HepG2 (cell line): ENCODE measurements around the gene MMP24OS. TPM values are rescaled to one million over a fixed set of nuclear protein-coding genes. Genes with fewer than 3 reads are reported as not detected.
A peak's percentile ranks its signal among the peaks of the same experiment; 100 is the strongest.

Experiments
- CEBPB ChIP-seq: IDR thresholded peaks from 2 replicates; pipeline ENCODE4 v1.6.1; 2011; ENCODE audit warnings: low read depth, low read length, improper control_type of control experiment, borderline replicate concordance
- DPF2 ChIP-seq: sonication (generic); formaldehyde crosslinking; IDR thresholded peaks from 2 replicates; pipeline ENCODE4 v1.4.0; 2020; ENCODE audit warnings: mild to moderate bottlenecking, low read depth, missing genetic modification reagents, borderline replicate concordance
- EHMT2 ChIP-seq: fragments of 200-600 bp; sonication (generic); IDR thresholded peaks from 2 replicates; pipeline ENCODE4 v1.7.0; 2017; ENCODE audit warnings: antibody characterized with exemption, low read depth, low read length, borderline replicate concordance
- FOXJ3 ChIP-seq: sonication (generic); formaldehyde crosslinking; IDR thresholded peaks from 2 replicates; pipeline ENCODE4 v1.4.0; 2020; ENCODE audit warnings: missing genetic modification reagents, mild to moderate bottlenecking, borderline replicate concordance
- FOXP4 ChIP-seq: sonication (generic); formaldehyde crosslinking; IDR thresholded peaks from 2 replicates; pipeline ENCODE4 v1.4.0; 2020; ENCODE audit warnings: missing genetic modification reagents
- GPBP1L1 ChIP-seq: sonication (generic); formaldehyde crosslinking; IDR thresholded peaks from 2 replicates; pipeline ENCODE4 v1.5.0; 2020; ENCODE audit warnings: mild to moderate bottlenecking, missing genetic modification reagents
- NR2F1 ChIP-seq, 2 experiments: fragments of 450-650 bp in 1 of 2; formaldehyde crosslinking in 1 of 2; IDR thresholded peaks; 2 replicates each; pipeline versions ENCODE4 v1.5.0 to v1.6.1; 2016 to 2020; ENCODE audit warnings: mild to moderate bottlenecking in 1 of 2, missing compliant biosample characterization in 1 of 2, missing genetic modification reagents in 1 of 2, moderate library complexity in 1 of 2
- ZNF30 ChIP-seq: sonication (generic); formaldehyde crosslinking; IDR thresholded peaks from 2 replicates; pipeline ENCODE4 v1.5.0; 2020; ENCODE audit warnings: mild to moderate bottlenecking, missing genetic modification reagents
- ZSCAN30 ChIP-seq: sonication (generic); formaldehyde crosslinking; IDR thresholded peaks from 2 replicates; pipeline ENCODE4 v1.5.0; 2020; ENCODE audit warnings: mild to moderate bottlenecking, missing genetic modification reagents
- polyA plus RNA-seq, 8 experiments: library from polyadenylated mRNA; depleted of rRNA in 3 of 8; stranded (reverse) in 7 of 8; unstranded in 1 of 8; fragments of >200 nt; fragmentation: Illumina TruSeq in 4 of 8; extraction: Trizol in 4 of 8; gene quantifications; 2 replicates each; pipeline versions ENCODE4 v1.2.1 to v1.2.3, GENCODE V29; 2011 to 2016; ENCODE audit warnings: low read depth in 4 of 8, missing spikeins in 1 of 8, mixed read lengths in 1 of 8; ENCODE audit not compliant: insufficient read depth in 1 of 8
- total RNA-seq, 5 experiments: library from RNA; depleted of rRNA; stranded (reverse); fragments of >200 nt; fragmentation: Illumina TruSeq; extraction: Trizol; gene quantifications; 2 replicates each; pipeline ENCODE4 v1.2.3, GENCODE V29; 2016; ENCODE audit warnings: low read depth in 1 of 5
- TF ChIP-seq, protein P1 (sequence below): sonication (generic); formaldehyde crosslinking; IDR thresholded peaks from 2 replicates; pipeline ENCODE4 v1.9.0; 2021; ENCODE audit warnings: mild to moderate bottlenecking, missing genetic modification reagents
- TF ChIP-seq, protein P2 (sequence below): sonication (generic); formaldehyde crosslinking; IDR thresholded peaks from 2 replicates; pipeline ENCODE4 v1.5.1; 2020; ENCODE audit warnings: mild to moderate bottlenecking, missing genetic modification reagents, borderline replicate concordance

The MMP24OS gene
- total and polyA plus RNA-seq, 2 of the 13 experiments (the other 11 are each of a cell fraction or from before 2014, with no cell fraction given) = 6.0 to 8.5 TPM

DNA sequence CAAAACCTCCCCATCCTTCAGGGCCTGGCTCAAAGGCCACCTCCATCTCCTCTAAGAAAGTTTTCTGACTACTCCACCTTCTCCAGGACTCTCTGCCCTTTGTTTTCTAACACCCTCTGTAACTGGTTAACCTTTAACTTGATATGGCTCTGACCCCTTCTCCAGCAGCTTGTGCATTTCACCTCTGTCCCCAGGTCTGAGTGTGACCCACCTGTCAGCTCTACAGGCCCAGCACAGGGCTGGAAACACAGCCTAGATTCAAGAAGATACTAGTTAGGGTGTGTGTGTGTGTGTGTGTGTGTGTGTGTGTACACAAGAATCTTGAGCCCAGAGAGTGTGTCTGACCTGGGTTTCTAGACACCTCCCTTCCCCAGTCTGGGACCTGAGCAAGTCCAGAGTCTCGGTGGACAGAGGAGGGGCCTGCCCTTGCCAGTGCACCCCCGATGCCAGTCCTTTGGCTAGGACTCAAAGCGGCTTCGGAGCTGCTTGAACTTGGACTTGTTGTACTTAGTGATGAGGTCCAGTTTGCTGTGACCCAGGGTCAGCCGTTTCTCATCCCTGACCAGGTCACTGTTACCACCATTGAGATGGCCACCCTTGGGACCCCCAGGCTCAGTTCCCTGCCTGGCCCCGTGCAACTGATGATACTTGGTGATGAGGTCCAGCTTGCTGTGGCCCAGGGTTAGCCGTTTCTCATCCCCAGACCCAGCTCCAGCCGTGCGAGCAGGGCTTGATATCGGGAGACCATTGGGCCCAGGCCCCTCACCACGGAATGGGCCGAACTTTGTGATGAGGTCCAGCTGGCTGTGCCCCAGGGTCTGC is 8.4 kb upstream of the MMP24OS start (continued):
- TF ChIP-seq, protein P1, sequence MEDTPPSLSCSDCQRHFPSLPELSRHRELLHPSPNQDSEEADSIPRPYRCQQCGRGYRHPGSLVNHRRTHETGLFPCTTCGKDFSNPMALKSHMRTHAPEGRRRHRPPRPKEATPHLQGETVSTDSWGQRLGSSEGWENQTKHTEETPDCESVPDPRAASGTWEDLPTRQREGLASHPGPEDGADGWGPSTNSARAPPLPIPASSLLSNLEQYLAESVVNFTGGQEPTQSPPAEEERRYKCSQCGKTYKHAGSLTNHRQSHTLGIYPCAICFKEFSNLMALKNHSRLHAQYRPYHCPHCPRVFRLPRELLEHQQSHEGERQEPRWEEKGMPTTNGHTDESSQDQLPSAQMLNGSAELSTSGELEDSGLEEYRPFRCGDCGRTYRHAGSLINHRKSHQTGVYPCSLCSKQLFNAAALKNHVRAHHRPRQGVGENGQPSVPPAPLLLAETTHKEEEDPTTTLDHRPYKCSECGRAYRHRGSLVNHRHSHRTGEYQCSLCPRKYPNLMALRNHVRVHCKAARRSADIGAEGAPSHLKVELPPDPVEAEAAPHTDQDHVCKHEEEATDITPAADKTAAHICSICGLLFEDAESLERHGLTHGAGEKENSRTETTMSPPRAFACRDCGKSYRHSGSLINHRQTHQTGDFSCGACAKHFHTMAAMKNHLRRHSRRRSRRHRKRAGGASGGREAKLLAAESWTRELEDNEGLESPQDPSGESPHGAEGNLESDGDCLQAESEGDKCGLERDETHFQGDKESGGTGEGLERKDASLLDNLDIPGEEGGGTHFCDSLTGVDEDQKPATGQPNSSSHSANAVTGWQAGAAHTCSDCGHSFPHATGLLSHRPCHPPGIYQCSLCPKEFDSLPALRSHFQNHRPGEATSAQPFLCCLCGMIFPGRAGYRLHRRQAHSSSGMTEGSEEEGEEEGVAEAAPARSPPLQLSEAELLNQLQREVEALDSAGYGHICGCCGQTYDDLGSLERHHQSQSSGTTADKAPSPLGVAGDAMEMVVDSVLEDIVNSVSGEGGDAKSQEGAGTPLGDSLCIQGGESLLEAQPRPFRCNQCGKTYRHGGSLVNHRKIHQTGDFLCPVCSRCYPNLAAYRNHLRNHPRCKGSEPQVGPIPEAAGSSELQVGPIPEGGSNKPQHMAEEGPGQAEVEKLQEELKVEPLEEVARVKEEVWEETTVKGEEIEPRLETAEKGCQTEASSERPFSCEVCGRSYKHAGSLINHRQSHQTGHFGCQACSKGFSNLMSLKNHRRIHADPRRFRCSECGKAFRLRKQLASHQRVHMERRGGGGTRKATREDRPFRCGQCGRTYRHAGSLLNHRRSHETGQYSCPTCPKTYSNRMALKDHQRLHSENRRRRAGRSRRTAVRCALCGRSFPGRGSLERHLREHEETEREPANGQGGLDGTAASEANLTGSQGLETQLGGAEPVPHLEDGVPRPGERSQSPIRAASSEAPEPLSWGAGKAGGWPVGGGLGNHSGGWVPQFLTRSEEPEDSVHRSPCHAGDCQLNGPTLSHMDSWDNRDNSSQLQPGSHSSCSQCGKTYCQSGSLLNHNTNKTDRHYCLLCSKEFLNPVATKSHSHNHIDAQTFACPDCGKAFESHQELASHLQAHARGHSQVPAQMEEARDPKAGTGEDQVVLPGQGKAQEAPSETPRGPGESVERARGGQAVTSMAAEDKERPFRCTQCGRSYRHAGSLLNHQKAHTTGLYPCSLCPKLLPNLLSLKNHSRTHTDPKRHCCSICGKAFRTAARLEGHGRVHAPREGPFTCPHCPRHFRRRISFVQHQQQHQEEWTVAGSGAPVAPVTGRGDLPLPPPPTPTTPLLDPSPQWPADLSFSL (CRISPR knock-in tag) = peak; percentile 70; the same call in 1 of the 2 replicates
- TF ChIP-seq CEBPB (no peak), ZSCAN30 (CRISPR knock-in tag) (no peak), FOXP4 (peak; percentile 37), NR2F1 (CRISPR knock-in tag; IDR thresholded peaks at IDR 0.05) (peak in 1 of 2 experiments; percentile 64; a peak in 2 of 4 replicates), EHMT2 (no peak), GPBP1L1 (CRISPR knock-in tag) (no peak), DPF2 (CRISPR knock-in tag) (no peak; the same call in 1 of the 2 replicates), ZNF30 (CRISPR knock-in tag) (no peak), FOXJ3 (CRISPR knock-in tag) (no peak)
- TF ChIP-seq, protein P2, sequence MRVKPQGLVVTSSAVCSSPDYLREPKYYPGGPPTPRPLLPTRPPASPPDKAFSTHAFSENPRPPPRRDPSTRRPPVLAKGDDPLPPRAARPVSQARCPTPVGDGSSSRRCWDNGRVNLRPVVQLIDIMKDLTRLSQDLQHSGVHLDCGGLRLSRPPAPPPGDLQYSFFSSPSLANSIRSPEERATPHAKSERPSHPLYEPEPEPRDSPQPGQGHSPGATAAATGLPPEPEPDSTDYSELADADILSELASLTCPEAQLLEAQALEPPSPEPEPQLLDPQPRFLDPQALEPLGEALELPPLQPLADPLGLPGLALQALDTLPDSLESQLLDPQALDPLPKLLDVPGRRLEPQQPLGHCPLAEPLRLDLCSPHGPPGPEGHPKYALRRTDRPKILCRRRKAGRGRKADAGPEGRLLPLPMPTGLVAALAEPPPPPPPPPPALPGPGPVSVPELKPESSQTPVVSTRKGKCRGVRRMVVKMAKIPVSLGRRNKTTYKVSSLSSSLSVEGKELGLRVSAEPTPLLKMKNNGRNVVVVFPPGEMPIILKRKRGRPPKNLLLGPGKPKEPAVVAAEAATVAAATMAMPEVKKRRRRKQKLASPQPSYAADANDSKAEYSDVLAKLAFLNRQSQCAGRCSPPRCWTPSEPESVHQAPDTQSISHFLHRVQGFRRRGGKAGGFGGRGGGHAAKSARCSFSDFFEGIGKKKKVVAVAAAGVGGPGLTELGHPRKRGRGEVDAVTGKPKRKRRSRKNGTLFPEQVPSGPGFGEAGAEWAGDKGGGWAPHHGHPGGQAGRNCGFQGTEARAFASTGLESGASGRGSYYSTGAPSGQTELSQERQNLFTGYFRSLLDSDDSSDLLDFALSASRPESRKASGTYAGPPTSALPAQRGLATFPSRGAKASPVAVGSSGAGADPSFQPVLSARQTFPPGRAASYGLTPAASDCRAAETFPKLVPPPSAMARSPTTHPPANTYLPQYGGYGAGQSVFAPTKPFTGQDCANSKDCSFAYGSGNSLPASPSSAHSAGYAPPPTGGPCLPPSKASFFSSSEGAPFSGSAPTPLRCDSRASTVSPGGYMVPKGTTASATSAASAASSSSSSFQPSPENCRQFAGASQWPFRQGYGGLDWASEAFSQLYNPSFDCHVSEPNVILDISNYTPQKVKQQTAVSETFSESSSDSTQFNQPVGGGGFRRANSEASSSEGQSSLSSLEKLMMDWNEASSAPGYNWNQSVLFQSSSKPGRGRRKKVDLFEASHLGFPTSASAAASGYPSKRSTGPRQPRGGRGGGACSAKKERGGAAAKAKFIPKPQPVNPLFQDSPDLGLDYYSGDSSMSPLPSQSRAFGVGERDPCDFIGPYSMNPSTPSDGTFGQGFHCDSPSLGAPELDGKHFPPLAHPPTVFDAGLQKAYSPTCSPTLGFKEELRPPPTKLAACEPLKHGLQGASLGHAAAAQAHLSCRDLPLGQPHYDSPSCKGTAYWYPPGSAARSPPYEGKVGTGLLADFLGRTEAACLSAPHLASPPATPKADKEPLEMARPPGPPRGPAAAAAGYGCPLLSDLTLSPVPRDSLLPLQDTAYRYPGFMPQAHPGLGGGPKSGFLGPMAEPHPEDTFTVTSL (CRISPR knock-in tag) = 0 out of 2 replicates have a peak, but pooled peaks have one; percentile 27
